Superior temporal gyrus (tissue), 1 donor: Measurements from ENCODE around the gene RCCD1.
"Not testable (repeated sequence)": the region's sequence is repeated elsewhere in the genome, so short reads cannot be mapped to it uniquely, and the experiment has no call there.

ENCODE experiments used
- DNase-seq: peaks from one replicate; pipeline ENCODE4 v3.0.0-alpha.2; 2016; ENCODE audit errors: extremely low spot score

Gene RCCD1

GRCh38 chr15:90918034-90918788 is 36.5 kb upstream of the RCCD1 start:
- no peak for DNase-seq

- DNase-seq, result no peak
Measured at GRCh38 chr15:90918835-90919234, 35.8 kb upstream of the RCCD1 start.

GRCh38 chr15:90921887-90922286 is 32.8 kb upstream of the RCCD1 start:
- DNase-seq, result no peak

- not testable (repeated sequence) for DNase-seq
Measured at GRCh38 chr15:90922712-90923322, 31.9 kb upstream of the RCCD1 start.

- no peak for DNase-seq
Measured at GRCh38 chr15:90924375-90924774, 30.3 kb upstream of the RCCD1 start.

GRCh38 chr15:90926766-90927165 is 27.9 kb upstream of the RCCD1 start:
- not testable (repeated sequence) for DNase-seq

GRCh38 chr15:90928106-90928505 is 26.6 kb upstream of the RCCD1 start:
- not testable (repeated sequence) for DNase-seq

GRCh38 chr15:90929246-90930019 is 25.3 kb upstream of the RCCD1 start:
- DNase-seq, result no peak

- no peak for DNase-seq
Measured at GRCh38 chr15:90930861-90931574, 23.7 kb upstream of the RCCD1 start.

- no peak for DNase-seq
Measured at GRCh38 chr15:90931575-90931827, 23.2 kb upstream of the RCCD1 start.

GRCh38 chr15:90931828-90932659 is 22.6 kb upstream of the RCCD1 start, which contains the start of gene HDDC3:
Gene HDDC3 (minus strand): TSS chr15:90932549. CDS start chr15:90932540, 9 bp downstream.
- DNase-seq, result peak; percentile 91

GRCh38 chr15:90932660-90932991 is 22.1 kb upstream of the RCCD1 start:
- DNase-seq, result no peak

GRCh38 chr15:90933301-90933700 is 21.4 kb upstream of the RCCD1 start:
- no peak for DNase-seq

- peak; percentile 90 for DNase-seq
Measured at GRCh38 chr15:90934256-90934948, 20.3 kb upstream of the RCCD1 start.

- DNase-seq, result peak; percentile 86
Measured at GRCh38 chr15:90934949-90935751, 19.5 kb upstream of the RCCD1 start, which contains the start of gene UNC45A. Gene UNC45A (plus strand): TSS chr15:90935285. CDS start chr15:90935325, 40 bp downstream.

- no peak for DNase-seq
Measured at GRCh38 chr15:90936823-90937222, 17.9 kb upstream of the RCCD1 start.

- no peak for DNase-seq
Measured at GRCh38 chr15:90938261-90938660, 16.4 kb upstream of the RCCD1 start.

GRCh38 chr15:90939756-90940155 is 14.9 kb upstream of the RCCD1 start:
- no peak for DNase-seq

GRCh38 chr15:90941038-90941437 is 13.6 kb upstream of the RCCD1 start:
- no peak for DNase-seq
